Urothelium cell line (cell line): ENCODE data around the gene CPT2.

Source experiments
- DNase-seq: peaks from one replicate; pipeline ENCODE4 v3.0.0; 2011; ENCODE audit warnings: low spot score, mixed read lengths
- FAIRE-seq: peaks from 2 replicates; lab custom pipeline; 2011; peaks lifted over from hg19 to GRCh38; lab: Jason Lieb, UNC

Gene CPT2

GRCh38 chr1:53259932-53260331 is 63.3 kb downstream of the CPT2 start:
- no peak for DNase-seq
- no peak for FAIRE-seq

- no peak for FAIRE-seq
- DNase-seq, result no peak
Measured at GRCh38 chr1:53260631-53261247, 64.1 kb downstream of the CPT2 start.

GRCh38 chr1:53262000-53262399 is 65.4 kb downstream of the CPT2 start:
- DNase-seq (no peak), FAIRE-seq (no peak)
